ENCODE data around the gene MTNR1A.

- TF ChIP-seq EZH2phosphoT487 (conservative IDR thresholded peaks at IDR 0.05; ENCODE audit: low read length): no peak
- TF ChIP-seq, protein P1, sequence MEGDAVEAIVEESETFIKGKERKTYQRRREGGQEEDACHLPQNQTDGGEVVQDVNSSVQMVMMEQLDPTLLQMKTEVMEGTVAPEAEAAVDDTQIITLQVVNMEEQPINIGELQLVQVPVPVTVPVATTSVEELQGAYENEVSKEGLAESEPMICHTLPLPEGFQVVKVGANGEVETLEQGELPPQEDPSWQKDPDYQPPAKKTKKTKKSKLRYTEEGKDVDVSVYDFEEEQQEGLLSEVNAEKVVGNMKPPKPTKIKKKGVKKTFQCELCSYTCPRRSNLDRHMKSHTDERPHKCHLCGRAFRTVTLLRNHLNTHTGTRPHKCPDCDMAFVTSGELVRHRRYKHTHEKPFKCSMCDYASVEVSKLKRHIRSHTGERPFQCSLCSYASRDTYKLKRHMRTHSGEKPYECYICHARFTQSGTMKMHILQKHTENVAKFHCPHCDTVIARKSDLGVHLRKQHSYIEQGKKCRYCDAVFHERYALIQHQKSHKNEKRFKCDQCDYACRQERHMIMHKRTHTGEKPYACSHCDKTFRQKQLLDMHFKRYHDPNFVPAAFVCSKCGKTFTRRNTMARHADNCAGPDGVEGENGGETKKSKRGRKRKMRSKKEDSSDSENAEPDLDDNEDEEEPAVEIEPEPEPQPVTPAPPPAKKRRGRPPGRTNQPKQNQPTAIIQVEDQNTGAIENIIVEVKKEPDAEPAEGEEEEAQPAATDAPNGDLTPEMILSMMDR (IDR thresholded peaks at IDR 0.05; ENCODE audit: insufficient read depth, low read length, poor library complexity, severe bottlenecking): no peak
These were observed 70.2 kb downstream of the MTNR1A start for GRCh38 chr4:186485150-186485549.
